NT2/D1 (cell line): ENCODE results near the gene SWSAP1.
"Not testable (repeated sequence)": the region's sequence is repeated elsewhere in the genome, so short reads cannot be mapped to it uniquely, and the experiment has no call there.

ENCODE experiments used
- DNase-seq: peaks from one replicate; pipeline ENCODE4 v3.0.0-alpha.2; 2011; ENCODE audit warnings: low read depth, low spot score
- H3K27me3 ChIP-seq: 2 replicates; pipeline ENCODE4 v1.6.0; 2011; ENCODE audit warnings: mild to moderate bottlenecking; ENCODE audit not compliant: insufficient read length, insufficient read depth
- H3K36me3 ChIP-seq: 2 replicates; pipeline ENCODE4 v1.6.1; 2011; ENCODE audit warnings: mild to moderate bottlenecking, low read length, mixed read lengths; ENCODE audit not compliant: insufficient read depth, insufficient read length
- H3K4me1 ChIP-seq: 2 replicates; pipeline ENCODE4 v1.5.1; 2011; ENCODE audit not compliant: insufficient read depth, insufficient read length
- H3K4me3 ChIP-seq: 2 replicates; pipeline ENCODE4 v1.5.1; 2011; ENCODE audit warnings: low read depth; ENCODE audit not compliant: insufficient read length
- H3K9ac ChIP-seq: 2 replicates; pipeline ENCODE4 v1.6.0; 2011; ENCODE audit warnings: low read depth; ENCODE audit not compliant: insufficient read length
- H3K9me3 ChIP-seq: 2 replicates; pipeline ENCODE4 v1.5.1; 2011; ENCODE audit warnings: mild to moderate bottlenecking, low read length; ENCODE audit not compliant: insufficient read depth
- SUZ12 ChIP-seq: IDR thresholded peaks from 2 replicates; pipeline ENCODE4 v1.6.1; 2011; ENCODE audit not compliant: insufficient read length, insufficient read depth; ENCODE audit errors: extremely low read depth
- YY1 ChIP-seq: IDR thresholded peaks from 2 replicates; pipeline ENCODE4 v1.6.1; 2011; ENCODE audit not compliant: insufficient read length, insufficient read depth
- ZNF274 ChIP-seq: IDR thresholded peaks from 2 replicates; pipeline ENCODE4 v1.6.1; 2011; ENCODE audit warnings: mild to moderate bottlenecking, low read depth, low read length

SWSAP1 gene

GRCh38 chr19:11335449-11336146 is 38.9 kb upstream of the SWSAP1 start:
- H3K27me3 ChIP-seq = no peaks in the 10 kb centered on the region
- TF ChIP-seq YY1 = no peak
- DNase-seq = no peak
- peaks cover 3% of the 10 kb centered on the region for H3K4me1 ChIP-seq
- H3K4me3 ChIP-seq = no peak overlapping the region
- H3K36me3 ChIP-seq = peaks cover 27% of the 10 kb centered on the region
- H3K9ac ChIP-seq = no peak overlapping the region
- H3K9me3 ChIP-seq = no peaks in the 10 kb centered on the region; the same call in 1 of the 2 replicates

GRCh38 chr19:11337080-11337479 is 37.4 kb upstream of the SWSAP1 start:
- no peak overlapping the region for H3K9ac ChIP-seq
- peaks cover 3% of the 10 kb centered on the region for H3K4me1 ChIP-seq
- no peak for TF ChIP-seq ZNF274
- no peak for TF ChIP-seq YY1
- no peak for TF ChIP-seq SUZ12
- H3K9me3 ChIP-seq = peaks cover 6% of the 10 kb centered on the region; the same call in 1 of the 2 replicates
- H3K27me3 ChIP-seq = no peaks in the 10 kb centered on the region
- no peak for DNase-seq
- no peak overlapping the region for H3K4me3 ChIP-seq
- H3K36me3 ChIP-seq = peaks cover 32% of the 10 kb centered on the region

- H3K4me3 ChIP-seq = peak overlapping the region; percentile 67
- H3K36me3 ChIP-seq = peaks cover 35% of the 10 kb centered on the region
- peaks cover 6% of the 10 kb centered on the region; the same call in 1 of the 2 replicates for H3K9me3 ChIP-seq
- peaks cover 3% of the 10 kb centered on the region for H3K4me1 ChIP-seq
- TF ChIP-seq ZNF274 (no peak), SUZ12 (no peak), YY1 (no peak)
- no peak overlapping the region for H3K9ac ChIP-seq
- DNase-seq = no peak
- H3K27me3 ChIP-seq = no peaks in the 10 kb centered on the region
Measured at GRCh38 chr19:11338121-11338520, 36.3 kb upstream of the SWSAP1 start.

GRCh38 chr19:11338569-11339253 is 35.8 kb upstream of the SWSAP1 start:
- Histone ChIP-seq H3K36me3 (peaks cover 31% of the 10 kb centered on the region), H3K4me1 (peaks cover 3% of the 10 kb centered on the region), H3K9me3 (peaks cover 6% of the 10 kb centered on the region; the same call in 1 of the 2 replicates), H3K4me3 (peak overlapping the region; percentile 67), H3K27me3 (no peaks in the 10 kb centered on the region), H3K9ac (peak overlapping the region; percentile 86)
- no peak for TF ChIP-seq YY1
- no peak for TF ChIP-seq ZNF274
- TF ChIP-seq SUZ12 = no peak
- DNase-seq = no peak

- Histone ChIP-seq H3K4me1 (peaks cover 3% of the 10 kb centered on the region), H3K9me3 (peaks cover 6% of the 10 kb centered on the region; the same call in 1 of the 2 replicates), H3K4me3 (peak within 1 kb of the TSS; percentile 67), H3K27me3 (no peaks in the 10 kb centered on the region), H3K36me3 (peaks cover 28% of the 10 kb centered on the region), H3K9ac (peak within 1 kb of the TSS; percentile 86)
- TF ChIP-seq YY1 (no peak), SUZ12 (no peak), ZNF274 (no peak)
- DNase-seq = peak; percentile 86
Measured at GRCh38 chr19:11339254-11340098, 35.0 kb upstream of the SWSAP1 start, which contains the start of gene RAB3D. Gene RAB3D (minus strand): TSS chr19:11339657. CDS start chr19:11337399, 2,258 bp downstream.

- not testable (repeated sequence) for H3K27me3 ChIP-seq, H3K4me3 ChIP-seq, H3K9ac ChIP-seq, H3K4me1 ChIP-seq, H3K9me3 ChIP-seq, DNase-seq
- peaks cover 25% of the 10 kb centered on the region for H3K36me3 ChIP-seq
Measured at GRCh38 chr19:11340099-11340467, 34.4 kb upstream of the SWSAP1 start.

- no peak for DNase-seq
- no peak overlapping the region for H3K4me3 ChIP-seq
- peaks cover 6% of the 10 kb centered on the region; the same call in 1 of the 2 replicates for H3K9me3 ChIP-seq
- TF ChIP-seq ZNF274 (no peak), YY1 (no peak), SUZ12 (no peak)
- H3K4me1 ChIP-seq = peaks cover 6% of the 10 kb centered on the region
- no peaks in the 10 kb centered on the region for H3K27me3 ChIP-seq
- peaks cover 12% of the 10 kb centered on the region for H3K36me3 ChIP-seq
- H3K9ac ChIP-seq = no peak overlapping the region
Measured at GRCh38 chr19:11342429-11342828, 32.0 kb upstream of the SWSAP1 start.
